GM21423 (cell line): ENCODE data around the gene SLC4A7.
"Not testable (repeated sequence)": the region's sequence is repeated elsewhere in the genome, so short reads cannot be mapped to it uniquely, and the experiment has no call there.

ENCODE experiments used
- ATAC-seq: cut with Tn5 transposase; IDR thresholded peaks from one replicate; pipeline ENCODE4 v1.9.1; 2021; ENCODE audit warnings: mild to moderate bottlenecking, moderate library complexity; ENCODE audit not compliant: unreplicated experiment

SLC4A7 gene

GRCh38 chr3:27488821-27489220 lies 4.6 kb upstream of the SLC4A7 start:
- ATAC-seq, result no peak

GRCh38 chr3:27487383-27487782 lies 3.2 kb upstream of the SLC4A7 start:
- ATAC-seq, result no peak

DNA sequence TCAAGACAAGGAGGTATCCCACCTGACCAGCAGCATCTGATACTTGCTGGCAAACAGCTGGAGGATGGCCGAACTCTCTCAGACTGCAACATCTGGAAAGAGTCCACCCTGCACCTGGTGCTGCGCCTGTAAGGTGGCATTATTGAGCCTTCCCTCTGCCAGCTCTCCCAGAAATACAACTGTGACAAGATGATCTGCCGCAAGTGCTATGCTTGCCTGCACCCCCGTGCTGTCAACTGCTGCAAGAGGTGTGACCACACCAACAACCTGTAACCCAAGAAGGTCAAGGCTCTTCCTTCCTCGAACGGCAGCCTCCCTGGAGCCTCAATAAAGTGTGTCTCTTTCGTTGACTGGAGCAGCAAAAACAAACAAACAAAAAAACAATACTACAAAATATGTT lies 2.2 kb upstream of the SLC4A7 start:
- ATAC-seq, result no peak

DNA sequence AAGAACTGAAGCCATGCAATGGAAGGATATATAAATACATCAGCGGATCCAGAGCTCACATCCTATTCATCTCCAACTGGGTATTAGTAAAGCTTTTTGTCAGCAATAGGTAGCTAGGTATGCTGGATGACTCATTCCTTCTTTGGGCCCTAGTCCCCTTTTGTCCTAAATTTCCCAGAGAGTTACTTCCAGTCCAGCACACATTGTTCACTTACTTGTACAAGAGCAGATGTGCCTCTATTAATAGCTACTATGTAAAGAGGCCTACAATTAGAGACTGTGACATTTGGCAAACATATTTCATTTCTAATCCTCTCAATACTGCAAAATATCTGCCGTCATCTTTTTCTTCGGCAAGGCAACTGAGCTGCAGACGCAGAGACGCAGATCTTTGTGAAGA lies 1.7 kb upstream of the SLC4A7 start:
- ATAC-seq, result no peak

GRCh38 chr3:27483117-27484014 lies 818 bp downstream of the SLC4A7 start:
- peak; percentile 14 for ATAC-seq

DNA sequence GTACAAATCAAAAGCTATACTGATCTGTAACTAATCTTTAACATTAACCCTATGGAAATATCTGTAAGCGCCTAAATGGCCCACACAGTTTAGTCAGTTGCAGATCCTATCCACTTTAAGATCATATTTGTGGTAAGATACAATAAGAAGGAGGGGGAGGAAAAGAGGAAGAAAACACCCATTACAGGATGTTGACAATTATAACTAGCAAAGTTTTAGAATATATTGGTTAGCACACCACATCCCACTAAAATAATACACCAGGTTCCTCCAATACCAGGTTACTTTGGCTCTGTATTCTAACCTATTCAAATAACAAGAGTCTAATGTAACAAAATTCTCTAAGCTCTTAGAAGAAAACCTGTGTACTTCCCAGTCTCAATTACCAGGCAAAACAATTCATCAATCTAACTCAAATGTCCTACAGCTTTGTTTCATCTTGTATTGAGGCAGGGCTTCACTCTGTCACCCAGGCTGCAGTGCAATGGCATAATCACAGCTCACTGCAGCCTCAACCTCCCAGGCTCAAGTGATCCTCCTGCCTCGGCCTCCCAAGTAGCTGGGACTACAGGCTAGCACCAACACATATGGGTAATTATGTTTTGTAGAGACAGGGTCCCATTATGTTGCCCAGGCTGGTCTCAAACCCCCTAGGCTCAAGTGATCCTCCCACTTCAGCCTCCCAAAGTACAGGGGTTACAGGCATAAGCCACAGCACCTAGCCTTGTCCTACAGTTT lies 4.2 kb downstream of the SLC4A7 start:
- ATAC-seq, result no peak

GRCh38 chr3:27471923-27472550 lies 12.1 kb downstream of the SLC4A7 start:
- no peak for ATAC-seq

- no peak for ATAC-seq
Measured at GRCh38 chr3:27468283-27468886, 15.8 kb downstream of the SLC4A7 start.

- ATAC-seq, result peak; percentile 89
Measured at GRCh38 chr3:27467545-27467944, 16.6 kb downstream of the SLC4A7 start.

- no peak for ATAC-seq
Measured at GRCh38 chr3:27464646-27465045, 19.5 kb downstream of the SLC4A7 start.

GRCh38 chr3:27462228-27462627 lies 22.0 kb downstream of the SLC4A7 start:
- ATAC-seq, result no peak

GRCh38 chr3:27458929-27459328 lies 25.3 kb downstream of the SLC4A7 start:
- no peak for ATAC-seq

- ATAC-seq, result no peak
Measured at GRCh38 chr3:27456554-27456953, 27.6 kb downstream of the SLC4A7 start.

DNA sequence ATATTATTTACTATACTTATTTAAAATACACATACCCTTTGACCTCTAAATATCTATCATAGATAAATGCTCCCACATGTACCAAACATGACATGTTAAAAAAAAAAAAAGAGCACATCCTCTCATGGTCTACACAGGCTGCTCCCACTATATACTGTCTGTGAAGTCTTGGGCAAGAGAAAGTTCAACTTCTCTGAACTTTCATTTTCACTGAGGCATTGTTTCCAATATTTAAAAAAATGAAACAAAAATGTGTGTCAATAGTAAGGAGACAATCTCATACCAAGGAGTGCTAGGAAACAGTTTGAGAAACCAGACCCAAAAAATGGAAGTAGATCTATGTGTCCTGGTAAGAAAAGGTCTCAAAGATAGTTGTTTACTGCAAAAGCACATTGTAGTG lies 29.3 kb downstream of the SLC4A7 start:
- peak; percentile 68 for ATAC-seq

- no peak for ATAC-seq
Measured at GRCh38 chr3:27454461-27454860, 29.7 kb downstream of the SLC4A7 start.

DNA sequence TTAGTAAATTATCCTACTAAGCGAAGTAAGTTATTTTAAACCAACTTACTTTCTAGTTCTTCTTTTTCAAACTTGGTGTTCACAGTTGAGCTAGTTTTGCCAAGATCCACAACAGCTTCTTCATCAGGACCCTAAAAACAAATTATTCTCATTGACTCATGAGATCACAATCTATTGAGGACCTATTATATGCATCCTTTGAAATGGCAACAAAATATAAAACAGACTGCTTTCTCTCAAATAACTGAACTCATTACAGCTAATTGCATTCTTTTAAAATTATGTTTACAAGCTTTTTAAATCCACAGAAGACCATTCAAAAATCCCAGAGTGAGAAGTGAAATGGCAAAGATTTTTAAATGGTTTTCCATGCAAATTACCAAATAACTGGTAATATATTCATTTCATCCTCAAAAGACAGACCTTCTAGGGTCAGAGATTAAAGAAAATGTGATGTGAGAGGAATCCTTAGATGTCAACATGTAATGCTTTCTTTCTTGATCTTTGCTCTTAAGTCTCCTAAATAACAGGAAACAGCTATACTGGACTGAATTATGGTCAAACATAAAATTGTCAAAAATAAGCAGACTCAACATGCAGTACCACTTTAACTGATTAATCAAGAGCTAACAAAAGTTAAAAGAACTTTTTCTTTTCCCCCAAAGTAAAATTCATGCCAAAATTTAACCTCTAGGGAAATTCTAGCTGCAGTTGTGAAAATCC lies 31.7 kb downstream of the SLC4A7 start:
- no peak for ATAC-seq

- no peak for ATAC-seq
Measured at GRCh38 chr3:27451842-27452241, 32.3 kb downstream of the SLC4A7 start.

DNA sequence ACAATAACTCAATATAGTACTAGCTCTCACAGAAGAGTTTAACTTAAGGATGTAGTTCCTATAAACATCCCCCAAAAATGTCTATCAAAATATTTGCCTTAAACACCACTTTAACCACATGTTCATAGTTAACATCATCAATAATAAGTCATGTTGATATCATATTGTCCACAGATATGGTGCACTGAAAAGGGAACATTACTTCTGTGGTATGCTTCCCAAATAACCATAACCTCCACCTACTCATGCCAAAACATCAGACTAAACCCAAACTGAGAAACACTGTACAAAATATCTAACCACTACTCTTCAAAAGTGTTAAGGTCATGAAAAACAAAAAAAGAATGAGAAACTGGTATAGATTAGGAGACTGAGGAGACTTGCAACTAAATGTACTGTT lies 32.9 kb downstream of the SLC4A7 start:
- ATAC-seq, result no peak

DNA sequence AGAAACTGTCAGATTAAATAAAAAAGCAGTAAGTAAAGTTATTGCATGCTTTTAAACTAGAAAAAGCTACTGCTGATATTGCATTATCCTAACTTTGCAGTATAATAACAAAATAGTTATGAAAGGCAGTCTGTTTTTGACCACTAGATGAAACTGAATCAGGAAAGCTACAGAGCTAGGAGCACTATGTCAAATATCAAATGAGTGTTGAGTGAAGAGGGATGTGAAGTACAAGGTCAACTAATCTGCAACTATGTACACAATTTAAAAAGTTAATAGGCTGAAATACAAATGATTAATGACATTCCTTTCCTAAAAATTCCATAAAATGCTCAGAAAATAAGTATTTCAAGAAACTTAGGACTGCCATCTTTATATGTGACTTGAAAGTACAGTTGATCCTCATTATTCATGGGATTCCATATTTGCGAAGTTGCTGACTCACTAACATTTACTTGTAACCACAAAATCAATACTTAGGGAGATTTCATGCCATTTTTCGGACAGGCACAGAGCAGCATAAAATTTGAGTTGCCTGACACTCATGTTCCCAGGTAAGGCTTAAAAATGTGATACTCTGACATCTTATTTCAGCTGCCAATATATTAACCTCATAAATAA lies 34.5 kb downstream of the SLC4A7 start:
- ATAC-seq, result no peak

- ATAC-seq, result not testable (repeated sequence)
Measured at GRCh38 chr3:27442995-27443394, 41.2 kb downstream of the SLC4A7 start.
